H9 (cell line): ENCODE measurements around the gene LRTM2. TPM values are rescaled to one million over a fixed set of nuclear protein-coding genes. Genes with fewer than 3 reads are reported as not detected.

Experiments used
- DNase-seq: peaks from one replicate; pipeline ENCODE4 v3.0.0-alpha.2; 2017
- H2AFZ ChIP-seq: one replicate; pipeline ENCODE4 v1.6.1; 2013; ENCODE audit warnings: mild to moderate bottlenecking, low read length, control low read depth, moderate library complexity
- H2AK5ac ChIP-seq: 2 replicates; pipeline ENCODE4 v1.6.1; 2013; ENCODE audit warnings: low read length, control low read depth, mixed read lengths; ENCODE audit not compliant: insufficient read length
- H2BK120ac ChIP-seq: one replicate; pipeline ENCODE4 v1.6.1; 2013; ENCODE audit warnings: low read depth, mild to moderate bottlenecking, low read length, control low read depth, inconsistent platforms; ENCODE audit not compliant: poor library complexity, severe bottlenecking
- H2BK12ac ChIP-seq: 2 replicates; pipeline ENCODE4 v1.6.1; 2013; ENCODE audit warnings: low read length, control low read depth, mixed read lengths, low read depth; ENCODE audit not compliant: insufficient read length
- H2BK15ac ChIP-seq: 2 replicates; pipeline ENCODE4 v1.6.1; 2013; ENCODE audit warnings: low read depth, low read length, control low read depth
- H2BK20ac ChIP-seq: one replicate; pipeline ENCODE4 v1.6.1; 2013; ENCODE audit warnings: low read depth, mild to moderate bottlenecking, low read length, control low read depth, inconsistent platforms; ENCODE audit not compliant: poor library complexity, severe bottlenecking
- H2BK5ac ChIP-seq: 2 replicates; pipeline ENCODE4 v1.6.1; 2013; ENCODE audit warnings: low read length, control low read depth, mixed read lengths; ENCODE audit not compliant: insufficient read length
- H3K14ac ChIP-seq: 2 replicates; pipeline ENCODE4 v1.6.1; 2013; ENCODE audit warnings: low read length, control low read depth; ENCODE audit not compliant: insufficient read depth
- H3K18ac ChIP-seq: 2 replicates; pipeline ENCODE4 v1.6.1; 2013; ENCODE audit warnings: low read depth, mild to moderate bottlenecking, mixed read lengths, low read length, control low read depth; ENCODE audit not compliant: insufficient read length
- H3K23ac ChIP-seq: 2 replicates; pipeline ENCODE4 v1.6.1; 2013; ENCODE audit warnings: low read length, control low read depth, mixed read lengths, low read depth; ENCODE audit not compliant: insufficient read length
- H3K23me2 ChIP-seq: 2 replicates; pipeline ENCODE4 v1.6.1; 2013; ENCODE audit warnings: low read depth, mild to moderate bottlenecking, mixed read lengths, low read length, control low read depth; ENCODE audit not compliant: insufficient read length, poor library complexity, severe bottlenecking
- H3K27ac ChIP-seq: 2 replicates; pipeline ENCODE4 v1.5.1; 2013; ENCODE audit warnings: low read length, control low read depth, mixed read lengths, low read depth; ENCODE audit not compliant: insufficient read length
- H3K27me3 ChIP-seq: 2 replicates; pipeline ENCODE4 v1.6.1; 2013; ENCODE audit warnings: low read length, control low read depth, inconsistent platforms; ENCODE audit not compliant: insufficient read depth
- H3K4ac ChIP-seq: 2 replicates; pipeline ENCODE4 v1.6.1; 2013; ENCODE audit warnings: low read depth, mild to moderate bottlenecking, control low read depth, inconsistent platforms, low read length, moderate library complexity
- H3K4me1 ChIP-seq: 2 replicates; pipeline ENCODE4 v1.6.1; 2013; ENCODE audit warnings: low read length, control low read depth, inconsistent platforms; ENCODE audit not compliant: insufficient read depth
- H3K4me2 ChIP-seq: 2 replicates; pipeline ENCODE4 v1.6.1; 2013; ENCODE audit warnings: low read length, control low read depth, mixed read lengths; ENCODE audit not compliant: insufficient read length, insufficient read depth
- H3K56ac ChIP-seq: 2 replicates; pipeline ENCODE4 v1.6.1; 2013; ENCODE audit warnings: low read depth, mild to moderate bottlenecking, mixed read lengths, low read length, control low read depth; ENCODE audit not compliant: insufficient read length
- H3K79me1 ChIP-seq: 2 replicates; pipeline ENCODE4 v1.6.1; 2013; ENCODE audit warnings: low read depth, mild to moderate bottlenecking, moderate library complexity, low read length, control low read depth, inconsistent platforms; ENCODE audit not compliant: insufficient read depth, poor library complexity, severe bottlenecking
- H3K79me2 ChIP-seq: 2 replicates; pipeline ENCODE4 v1.6.1; 2013; ENCODE audit warnings: low read length, control low read depth, inconsistent platforms; ENCODE audit not compliant: insufficient read depth
- H3K9ac ChIP-seq: 2 replicates; pipeline ENCODE4 v1.6.1; 2013; ENCODE audit warnings: low read length, control low read depth, mixed read lengths; ENCODE audit not compliant: insufficient read length; ENCODE audit errors: extremely low read depth
- H3K9me3 ChIP-seq: one replicate; pipeline ENCODE4 v1.6.1; 2013; ENCODE audit warnings: low read depth, low read length, inconsistent platforms; ENCODE audit not compliant: control insufficient read depth
- H3T11ph ChIP-seq: one replicate; pipeline ENCODE4 v1.6.1; 2013; ENCODE audit warnings: mild to moderate bottlenecking, low read length, control low read depth, inconsistent platforms
- H4K20me1 ChIP-seq: one replicate; pipeline ENCODE4 v1.6.1; 2013; ENCODE audit not compliant: control insufficient read depth, insufficient read length, insufficient read depth
- H4K5ac ChIP-seq: 2 replicates; pipeline ENCODE4 v1.6.1; 2013; ENCODE audit warnings: low read depth, mild to moderate bottlenecking, mixed read lengths, low read length, control low read depth; ENCODE audit not compliant: insufficient read length
- H4K8ac ChIP-seq: replicated peaks from 2 replicates; pipeline ENCODE4 v1.6.1; 2013; ENCODE audit warnings: low read length, control low read depth, mixed read lengths, low read depth; ENCODE audit not compliant: insufficient read length
- H4K91ac ChIP-seq: 2 replicates; pipeline ENCODE4 v1.6.1; 2013; ENCODE audit warnings: low read depth, mild to moderate bottlenecking, moderate library complexity, mixed read lengths, low read length, control low read depth; ENCODE audit not compliant: insufficient read length
- H3K27ac Mint-ChIP-seq, 3 experiments: 2 replicates in 2 of 3; 3 replicates in 1 of 3; pipeline ENCODE4 v1.8.0; 2020 to 2021; ENCODE audit warnings: mixed read lengths in 3 of 3, mild to moderate bottlenecking in 1 of 3, moderate library complexity in 1 of 3
- H3K27me3 Mint-ChIP-seq: 2 replicates; pipeline ENCODE4 v1.8.0; 2021; ENCODE audit warnings: low read depth, mild to moderate bottlenecking, moderate library complexity, mixed read lengths
- H3K36me3 Mint-ChIP-seq, 3 experiments: 2 replicates in 2 of 3; 3 replicates in 1 of 3; pipeline ENCODE4 v1.8.0; 2020 to 2021; ENCODE audit warnings: low read depth in 3 of 3, mixed read lengths in 3 of 3; ENCODE audit not compliant: insufficient read depth in 1 of 3
- H3K4me1 Mint-ChIP-seq, 2 experiments: 2 replicates each; pipeline ENCODE4 v1.8.0; 2020; ENCODE audit warnings: mixed read lengths in 2 of 2
- H3K4me3 Mint-ChIP-seq, 2 experiments: 2 replicates in 1 of 2; 3 replicates in 1 of 2; pipeline ENCODE4 v1.8.0; 2020 to 2021; ENCODE audit warnings: mild to moderate bottlenecking in 2 of 2, mixed read lengths in 2 of 2, moderate library complexity in 1 of 2
- H3K9me3 Mint-ChIP-seq, 2 experiments: 2 replicates in 1 of 2; 3 replicates in 1 of 2; pipeline ENCODE4 v1.8.0; 2020; ENCODE audit warnings: mild to moderate bottlenecking in 2 of 2, mixed read lengths in 2 of 2, moderate library complexity in 1 of 2
- CTCF ChIP-seq: fragments of 200-600 bp; sonication (generic); conservative IDR thresholded peaks from 3 replicates; pipeline ENCODE4 v1.8.0; 2021; ENCODE audit warnings: antibody characterized with exemption, mild to moderate bottlenecking
- WGBS: extraction: QIAGEN DNeasy Blood & Tissue Kit; methylation state at CpG from one replicate; pipeline ENCODE4 v1.1.7; 2013; ENCODE audit warnings: missing lambda C conversion rate, low lambda C conversion rate, mixed read lengths; ENCODE audit not compliant: insufficient read length; ENCODE audit errors: extremely low coverage; 5-methylcytosine and 5-hydroxymethylcytosine counted together
- total RNA-seq: library from RNA; stranded (reverse); gene quantifications from 2 replicates; pipeline ENCODE4 v1.2.1, GENCODE V29; 2021

LRTM2 gene
- total RNA-seq, 1 experiment from 2014 or later = not detected

GRCh38 chr12:1885599-1886245 is 65.4 kb downstream of the LRTM2 start:
- H2AK5ac ChIP-seq = no peak overlapping the region
- H4K91ac ChIP-seq = no peak overlapping the region
- H3K9me3 ChIP-seq = no peaks in the 10 kb centered on the region
- no peak overlapping the region for H2BK15ac ChIP-seq
- H4K5ac ChIP-seq = no peak overlapping the region
- no peak overlapping the region for H2BK12ac ChIP-seq
- no peak overlapping the region for H3K18ac ChIP-seq
- no peak overlapping the region for H3K23ac ChIP-seq
- H3K27me3 ChIP-seq = no peaks in the 10 kb centered on the region
- no peaks in the 10 kb centered on the region for H3K79me1 ChIP-seq
- H3K14ac ChIP-seq = no peak overlapping the region
- no peak overlapping the region for H2AFZ ChIP-seq
- no peaks in the 10 kb centered on the region for H4K20me1 ChIP-seq
- H3K4me2 ChIP-seq = no peak overlapping the region
- H3K56ac ChIP-seq = no peak overlapping the region
- H3T11ph ChIP-seq = no peak overlapping the region
- no peak for TF ChIP-seq CTCF
- no peak overlapping the region for H3K9ac ChIP-seq
- no CpG with 5 or more reads among the region's 13 CpGs for WGBS
- H3K27ac ChIP-seq = no peak overlapping the region
- Mint-ChIP-seq H3K27me3 (no peaks in the 10 kb centered on the region; the same call in 1 of the 2 replicates), H3K9me3 (peaks cover 0 to 3% of the 10 kb centered on the region in 2 experiments; a peak in 1 of 5 replicates), H3K4me3 (no peak overlapping the region), H3K27ac (no peak overlapping the region; a peak in 1 of 7 replicates), H3K4me1 (peaks cover 4% of the 10 kb centered on the region in 2 experiments), H3K36me3 (peaks cover 0 to 5% (median 0%) of the 10 kb centered on the region in 3 experiments; a peak in 2 of 7 replicates)
- peaks cover 2% of the 10 kb centered on the region for H3K23me2 ChIP-seq
- no peak overlapping the region for H3K4ac ChIP-seq
- no peak overlapping the region for H2BK120ac ChIP-seq
- DNase-seq = no peak
- H4K8ac ChIP-seq = no peak overlapping the region
- H2BK20ac ChIP-seq = no peak overlapping the region
- H2BK5ac ChIP-seq = no peak overlapping the region
- no peaks in the 10 kb centered on the region for H3K79me2 ChIP-seq
- no peaks in the 10 kb centered on the region for H3K4me1 ChIP-seq

Other genes starting within 250 kb of the LRTM2 start
- 15.6 and 16.0 TPM in 2 replicates for gene FBXL14, start 226.0 kb upstream of the LRTM2 start, total RNA-seq
- gene WNT5B, start 191.3 kb upstream of the LRTM2 start, total RNA-seq = 0.61 and 1.5 TPM in 2 replicates
- 44.2 and 45.3 TPM in 2 replicates for gene ADIPOR2, start 129.5 kb upstream of the LRTM2 start, total RNA-seq
- gene CACNA2D4, start 98.1 kb downstream of the LRTM2 start, total RNA-seq = 0.61 and 0.79 TPM in 2 replicates
- gene DCP1B, start 183.9 kb downstream of the LRTM2 start, total RNA-seq = 11.2 and 13.2 TPM in 2 replicates
- gene CACNA1C, start 232.4 kb downstream of the LRTM2 start, total RNA-seq = 0.81 and 1.1 TPM in 2 replicates